ENCODE results near the gene CNOT6.
"Not testable (repeated sequence)": the region's sequence is repeated elsewhere in the genome, so short reads cannot be mapped to it uniquely, and the experiment has no call there.

CNOT6 gene

DNA sequence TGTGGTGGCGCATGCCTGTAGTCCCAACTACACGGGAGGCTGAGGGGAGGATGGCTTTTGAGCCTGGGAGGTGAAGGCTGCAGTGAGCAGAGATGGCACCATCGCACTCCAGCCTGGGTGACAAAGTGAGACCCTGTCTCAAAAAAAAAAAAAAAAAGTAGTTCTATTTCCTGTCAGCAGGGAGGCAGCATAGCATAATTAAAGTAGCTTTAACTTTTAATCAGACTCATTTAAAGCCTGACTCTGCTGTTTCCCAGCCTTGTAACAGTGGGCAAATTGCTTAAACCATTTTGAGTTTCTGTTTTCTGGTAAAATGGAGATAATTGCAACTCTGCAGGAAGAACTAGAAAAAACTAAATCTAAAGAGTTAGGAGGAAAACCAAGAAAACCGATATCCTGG, 31.2 kb downstream of the CNOT6 start:
- intact Hi-C loops (cut with DNase I; ENCODE audit: low total_unique reads): no loop called here
- Histone ChIP-seq H3K36me3 (peaks cover 0 to 13% (median 0%) of the 10 kb centered on the region in 3 donors), H3K4me3 (no peak overlapping the region), H3K27me3 (no peaks in the 10 kb centered on the region), H3K4me1 (peaks cover 0 to 28% (median 12%) of the 10 kb centered on the region in 4 donors), H3K27ac (no peak overlapping the region), H3K9me3 (no peaks in the 10 kb centered on the region)
- no peak for TF ChIP-seq CTCF (IDR thresholded peaks at IDR 0.05)
- no peak for DNase-seq

DNA sequence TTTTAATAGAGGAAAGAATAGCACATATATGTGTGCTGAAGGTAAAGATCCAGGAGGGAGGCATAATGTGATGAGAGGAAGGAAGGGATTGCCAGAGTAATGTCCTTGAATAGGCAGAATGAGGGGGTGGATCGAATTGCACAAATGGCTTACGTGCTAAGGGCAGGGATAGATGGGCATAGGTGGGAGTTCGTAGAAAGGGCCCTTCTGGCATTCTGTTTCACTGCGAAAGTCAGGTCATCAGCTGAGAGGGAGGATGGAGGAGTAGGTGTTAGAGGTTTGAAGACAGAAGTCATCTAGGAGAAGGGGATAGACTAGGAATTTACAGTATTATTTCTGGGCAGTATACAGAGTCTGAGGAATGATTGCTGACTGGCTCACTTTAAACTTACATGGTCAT, 32.1 kb downstream of the CNOT6 start:
- H3K4me1 ChIP-seq: peaks cover 0 to 28% (median 12%) of the 10 kb centered on the region in 4 donors
- H3K27me3 ChIP-seq: no peaks in the 10 kb centered on the region
- DNase-seq: no peak
- intact Hi-C loops (cut with DNase I; ENCODE audit: low total_unique reads): no loop called here
- H3K4me3 ChIP-seq: no peak overlapping the region
- TF ChIP-seq CTCF (IDR thresholded peaks at IDR 0.05): no peak
- peaks cover 0 to 13% (median 5%) of the 10 kb centered on the region in 3 donors for H3K36me3 ChIP-seq
- H3K9me3 ChIP-seq: no peaks in the 10 kb centered on the region
- H3K27ac ChIP-seq: no peak overlapping the region

- TF ChIP-seq CTCF (IDR thresholded peaks at IDR 0.05): no peak
- no peak for DNase-seq
- H3K9me3 ChIP-seq: no peaks in the 10 kb centered on the region
- H3K4me1 ChIP-seq: peaks cover 0 to 23% (median 8%) of the 10 kb centered on the region in 4 donors
- no peak overlapping the region for H3K27ac ChIP-seq
- H3K27me3 ChIP-seq: no peaks in the 10 kb centered on the region
- peaks cover 0 to 25% (median 19%) of the 10 kb centered on the region in 3 donors for H3K36me3 ChIP-seq
- no peak overlapping the region for H3K4me3 ChIP-seq
- intact Hi-C loops (cut with DNase I; ENCODE audit: low total_unique reads): no loop called here
These were observed 33.5 kb downstream of the CNOT6 start for GRCh38 chr5:180527659-180528058.

DNA sequence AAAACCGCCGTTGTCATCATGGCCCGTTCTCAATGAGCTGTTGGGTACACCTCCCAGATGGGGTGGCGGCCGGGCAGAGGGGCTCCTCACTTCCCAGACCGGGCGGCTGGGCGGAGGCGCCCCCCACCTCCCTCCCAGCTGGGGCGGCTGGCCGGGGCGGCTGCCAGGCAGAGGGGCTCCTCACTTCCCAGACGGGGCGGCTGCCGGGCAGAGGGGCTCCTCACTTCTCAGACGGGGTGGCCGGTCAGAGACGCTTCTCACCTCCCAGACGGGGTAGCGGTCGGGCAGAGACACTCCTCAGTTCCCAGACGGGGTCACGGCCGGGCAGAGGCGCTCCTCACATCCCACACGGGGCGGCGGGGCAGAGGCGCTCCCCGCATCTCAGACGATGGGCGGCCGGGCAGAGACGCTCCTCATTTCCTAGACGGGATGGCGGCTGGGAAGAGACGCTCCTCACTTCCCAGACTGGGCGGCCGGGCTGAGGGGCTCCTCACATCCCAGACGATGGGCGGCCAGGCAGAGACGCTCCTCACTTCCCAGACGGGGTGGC, 36.9 kb downstream of the CNOT6 start:
- DNase-seq; H3K9me3 ChIP-seq; intact Hi-C loops (cut with DNase I; ENCODE audit: low total_unique reads): not testable (repeated sequence)

DNA sequence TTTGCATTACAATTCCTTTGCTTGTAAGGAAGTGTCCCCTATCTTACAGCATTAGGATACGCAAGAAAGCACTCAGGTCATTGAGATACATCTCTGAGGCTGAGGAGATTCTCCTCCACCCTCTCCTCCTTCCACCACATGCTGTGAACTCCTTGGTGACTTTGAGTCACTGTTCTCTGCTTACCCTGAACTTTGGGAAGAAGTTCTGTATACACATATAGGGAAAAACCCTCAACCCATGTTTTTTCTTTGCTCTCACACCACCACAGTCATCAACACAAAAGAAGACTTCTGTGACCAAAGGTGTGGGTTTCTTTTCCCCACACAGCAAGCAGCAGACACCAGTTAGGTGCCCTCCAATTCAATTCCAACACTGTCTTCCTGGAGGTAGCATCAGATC, 38.1 kb downstream of the CNOT6 start:
- no peaks in the 10 kb centered on the region for H3K9me3 ChIP-seq
- no peak overlapping the region for H3K4me3 ChIP-seq
- no peak for TF ChIP-seq CTCF (IDR thresholded peaks at IDR 0.05)
- no peak for DNase-seq
- intact Hi-C loops (cut with DNase I; ENCODE audit: low total_unique reads): no loop called here
- peaks cover 0 to 40% (median 27%) of the 10 kb centered on the region in 3 donors for H3K36me3 ChIP-seq
- no peaks in the 10 kb centered on the region for H3K27me3 ChIP-seq
- no peak overlapping the region for H3K27ac ChIP-seq
- no peaks in the 10 kb centered on the region for H3K4me1 ChIP-seq

More for the DNA sequence above, 36.9 kb downstream of the CNOT6 start:
- not testable (repeated sequence) for H3K27ac ChIP-seq, H3K4me1 ChIP-seq, H3K27me3 ChIP-seq, H3K4me3 ChIP-seq
- peaks cover 0 to 40% (median 27%) of the 10 kb centered on the region in 3 donors for H3K36me3 ChIP-seq

GRCh38 chr5:180533845-180534244, 39.7 kb downstream of the CNOT6 start:
- no peak for TF ChIP-seq CTCF (IDR thresholded peaks at IDR 0.05)
- Histone ChIP-seq H3K36me3 (peaks cover 0 to 40% (median 27%) of the 10 kb centered on the region in 3 donors), H3K27me3 (no peaks in the 10 kb centered on the region), H3K27ac (no peak overlapping the region), H3K4me1 (no peaks in the 10 kb centered on the region), H3K9me3 (no peaks in the 10 kb centered on the region), H3K4me3 (no peak overlapping the region)
- no peak for DNase-seq
- intact Hi-C loops (cut with DNase I; ENCODE audit: low total_unique reads): no loop called here

All from tibial artery (tissue), 4 donors.